Activated CD8-positive, alpha-beta T cell treated with anti-CD3 and anti-CD28 coated beads, Interleukin-2, amount 10 ng/mL, durations not matched to agents 7 days and 5 days (primary cell): ENCODE results near the gene SH3RF1. TPM values are rescaled to one million over a fixed set of nuclear protein-coding genes. Genes with fewer than 3 reads are reported as not detected.

Experiments used
- ATAC-seq: fragments of 150-1000 bp; cut with Tn5 transposase; one replicate; pipeline ENCODE4 v1.10.0; 2021; ENCODE audit warnings: moderate library complexity
- CTCF ChIA-PET: fragments of 350-600 bp; sonication (Branson Sonifier 250); formaldehyde crosslinking; loops from one replicate; lab custom pipeline; 2021; ENCODE audit warnings: antibody characterized with exemption; lab: Charles Lee
- POLR2A ChIA-PET: fragments of 350-600 bp; sonication (Branson Sonifier 250); formaldehyde crosslinking; loops from one replicate; lab custom pipeline; 2021; ENCODE audit warnings: antibody characterized with exemption; lab: Charles Lee
- DNase-seq: peaks from one replicate; pipeline ENCODE4 v3.0.0-alpha.2; 2020
- H3K27ac Mint-ChIP-seq: one replicate; pipeline ENCODE4 v1.8.0; 2021; ENCODE audit warnings: mild to moderate bottlenecking, mixed read lengths
- H3K27me3 Mint-ChIP-seq: one replicate; pipeline ENCODE4 v1.8.0; 2021; ENCODE audit warnings: low read depth, mixed read lengths
- H3K36me3 Mint-ChIP-seq: one replicate; pipeline ENCODE4 v1.8.0; 2021; ENCODE audit warnings: low read depth, mixed read lengths
- H3K4me1 Mint-ChIP-seq: one replicate; pipeline ENCODE4 v1.8.0; 2021; ENCODE audit warnings: low read depth, mixed read lengths
- H3K4me3 Mint-ChIP-seq: one replicate; pipeline ENCODE4 v1.8.0; 2021; ENCODE audit warnings: mild to moderate bottlenecking, mixed read lengths
- H3K9me3 Mint-ChIP-seq: one replicate; pipeline ENCODE4 v1.8.0; 2022; ENCODE audit warnings: mixed read lengths; ENCODE audit not compliant: insufficient read depth
- total RNA-seq, 2 experiments: library from RNA; stranded (reverse); gene quantifications; one replicate each; pipeline ENCODE4 v1.2.3, GENCODE V29; 2021

The SH3RF1 gene
- total RNA-seq, 2 experiments from 2014 or later: 0.08 to 0.18 TPM

DNA sequence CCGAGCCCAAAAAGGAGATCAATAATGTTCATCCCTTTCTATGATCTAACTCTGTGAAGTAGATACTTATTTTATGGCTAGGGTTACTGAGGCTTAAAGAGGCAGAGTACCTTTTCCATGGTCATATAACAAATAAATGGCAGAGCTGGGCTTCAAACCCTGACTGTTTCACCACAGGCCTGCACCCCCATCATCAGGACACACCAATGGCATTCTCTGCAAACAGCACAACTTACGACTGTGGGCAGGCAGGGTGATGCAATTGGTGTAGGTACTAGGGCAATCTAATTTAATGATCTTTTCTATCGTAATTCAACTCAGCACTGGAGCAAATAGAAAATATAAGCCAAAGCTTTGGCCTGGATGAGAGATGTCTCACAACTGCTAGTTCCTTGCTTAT lies 141.9 kb downstream of the SH3RF1 start:
- H3K36me3 Mint-ChIP-seq: no peaks in the 10 kb centered on the region
- H3K4me1 Mint-ChIP-seq: no peaks in the 10 kb centered on the region
- ChIA-PET CTCF (no interaction called here), POLR2A (no interaction called here)
- DNase-seq: no peak
- no peak overlapping the region for H3K4me3 Mint-ChIP-seq
- no peaks in the 10 kb centered on the region for H3K27me3 Mint-ChIP-seq
- ATAC-seq: no peak
- no peaks in the 10 kb centered on the region for H3K9me3 Mint-ChIP-seq
- no peak overlapping the region for H3K27ac Mint-ChIP-seq

DNA sequence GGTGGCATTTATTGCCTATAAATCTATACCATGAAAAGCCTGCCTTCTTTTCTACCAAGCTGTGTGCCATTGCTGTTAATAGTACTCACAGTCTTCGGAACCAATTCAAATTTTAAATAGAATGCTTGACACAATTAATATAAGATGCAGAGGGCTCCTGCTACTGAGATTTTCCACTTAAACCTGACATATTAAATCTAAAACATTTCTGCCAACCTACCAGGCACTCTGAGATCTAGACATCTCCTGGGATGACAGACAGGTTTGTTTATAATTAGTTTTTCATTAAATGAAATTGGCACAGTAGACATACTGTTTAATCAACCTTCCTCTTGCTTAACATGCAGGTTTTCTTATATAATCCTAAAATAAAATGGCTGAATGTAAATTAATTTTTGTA lies 143.4 kb downstream of the SH3RF1 start:
- Mint-ChIP-seq H3K4me3 (no peak overlapping the region), H3K9me3 (no peaks in the 10 kb centered on the region), H3K27me3 (no peaks in the 10 kb centered on the region), H3K36me3 (no peaks in the 10 kb centered on the region), H3K27ac (no peak overlapping the region), H3K4me1 (no peaks in the 10 kb centered on the region)
- no peak for ATAC-seq
- ChIA-PET CTCF (no interaction called here), POLR2A (no interaction called here)
- DNase-seq: no peak

GRCh38 chr4:169124661-169125060 lies 146.1 kb downstream of the SH3RF1 start:
- H3K4me3 Mint-ChIP-seq: no peak overlapping the region
- DNase-seq (no peak), ATAC-seq (no peak)
- ChIA-PET POLR2A (no interaction called here), CTCF (no interaction called here)
- no peaks in the 10 kb centered on the region for H3K36me3 Mint-ChIP-seq
- no peak overlapping the region for H3K27ac Mint-ChIP-seq
- no peaks in the 10 kb centered on the region for H3K27me3 Mint-ChIP-seq
- no peaks in the 10 kb centered on the region for H3K9me3 Mint-ChIP-seq
- no peaks in the 10 kb centered on the region for H3K4me1 Mint-ChIP-seq

DNA sequence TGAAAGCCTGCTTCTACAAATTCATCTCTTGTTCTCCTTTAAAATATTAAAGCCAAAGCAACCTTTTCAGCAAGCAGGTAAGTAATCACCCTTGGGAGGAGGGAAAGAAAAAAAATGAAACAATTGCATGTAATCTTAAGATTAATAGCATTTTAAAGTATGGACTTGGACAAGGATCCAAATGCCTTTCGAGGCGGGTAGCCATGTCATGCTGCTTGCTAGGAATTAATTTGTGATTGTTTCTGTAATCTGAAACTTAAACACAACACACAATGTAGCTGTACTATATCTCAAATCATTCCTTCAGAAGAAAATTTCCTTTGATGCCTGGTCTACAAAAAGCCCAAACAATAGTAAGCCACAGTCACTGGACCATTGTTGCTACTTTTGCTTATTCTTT lies 148.3 kb downstream of the SH3RF1 start:
- DNase-seq: no peak
- Mint-ChIP-seq H3K9me3 (no peaks in the 10 kb centered on the region), H3K4me3 (no peak overlapping the region), H3K27me3 (no peaks in the 10 kb centered on the region), H3K4me1 (no peaks in the 10 kb centered on the region), H3K36me3 (no peaks in the 10 kb centered on the region), H3K27ac (no peak overlapping the region)
- POLR2A ChIA-PET: no interaction called here
- no peak for ATAC-seq
- CTCF ChIA-PET: no interaction called here

- no peak overlapping the region for H3K4me3 Mint-ChIP-seq
- no peaks in the 10 kb centered on the region for H3K27me3 Mint-ChIP-seq
- ATAC-seq (no peak), DNase-seq (no peak)
- CTCF ChIA-PET: no interaction called here
- H3K27ac Mint-ChIP-seq: no peak overlapping the region
- no peaks in the 10 kb centered on the region for H3K36me3 Mint-ChIP-seq
- no peaks in the 10 kb centered on the region for H3K4me1 Mint-ChIP-seq
- POLR2A ChIA-PET: no interaction called here
- no peaks in the 10 kb centered on the region for H3K9me3 Mint-ChIP-seq
Measured at GRCh38 chr4:169121861-169122382, 148.8 kb downstream of the SH3RF1 start.

DNA sequence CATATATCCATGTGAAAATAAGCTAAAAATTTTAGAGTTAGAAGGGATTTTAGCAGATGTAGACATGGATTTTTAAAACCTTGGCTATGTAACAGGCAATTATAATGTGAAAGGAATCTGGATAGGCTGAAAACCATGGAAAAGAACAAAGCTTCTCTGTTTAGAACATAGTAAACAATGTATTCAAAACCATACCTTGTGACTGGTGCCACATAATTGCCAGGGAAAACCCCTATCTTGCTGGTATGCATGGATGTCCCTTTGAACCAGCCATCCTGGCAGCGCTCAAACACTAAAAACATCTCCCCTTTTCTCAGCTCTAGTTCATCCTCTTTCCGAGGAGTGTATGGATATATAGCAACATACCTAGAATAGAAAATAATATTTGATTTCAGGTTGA lies 150.1 kb downstream of the SH3RF1 start:
- Mint-ChIP-seq H3K36me3 (no peaks in the 10 kb centered on the region), H3K4me1 (no peaks in the 10 kb centered on the region), H3K27ac (no peak overlapping the region), H3K9me3 (no peaks in the 10 kb centered on the region), H3K27me3 (no peaks in the 10 kb centered on the region), H3K4me3 (no peak overlapping the region)
- CTCF ChIA-PET: no interaction called here
- POLR2A ChIA-PET: no interaction called here
- DNase-seq: no peak
- no peak for ATAC-seq

DNA sequence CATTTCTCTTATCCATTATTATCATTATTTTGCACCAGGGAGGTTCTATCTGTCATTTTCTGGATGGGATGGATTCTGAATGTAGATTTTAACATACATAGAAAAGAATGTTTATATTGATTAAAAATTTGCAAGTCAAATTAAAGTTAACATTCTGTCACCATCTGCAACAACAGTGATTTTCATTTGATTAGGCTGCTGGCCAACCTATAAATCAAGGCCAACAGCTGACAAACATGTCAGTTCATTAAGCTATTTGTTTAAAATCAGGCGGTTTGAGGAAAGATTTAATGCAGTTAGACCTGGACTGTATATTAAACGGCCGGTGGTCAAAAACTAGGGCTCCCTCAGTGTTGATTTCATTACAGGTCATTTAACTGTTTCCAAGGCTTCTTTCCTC lies 151.2 kb downstream of the SH3RF1 start:
- POLR2A ChIA-PET: no interaction called here
- CTCF ChIA-PET: no interaction called here

GRCh38 chr4:169117591-169118081 lies 153.1 kb downstream of the SH3RF1 start:
- H3K36me3 Mint-ChIP-seq: no peaks in the 10 kb centered on the region
- H3K4me3 Mint-ChIP-seq: no peak overlapping the region
- ChIA-PET CTCF (interaction anchor here (1.4 kb wide), 1 partner anchor 376 kb away, joined by 3 read pairs; no protein-coding TSS in a partner anchor), POLR2A (no interaction called here)
- DNase-seq (no peak), ATAC-seq (no peak)
- H3K9me3 Mint-ChIP-seq: no peaks in the 10 kb centered on the region
- H3K27ac Mint-ChIP-seq: no peak overlapping the region
- H3K27me3 Mint-ChIP-seq: no peaks in the 10 kb centered on the region
- no peaks in the 10 kb centered on the region for H3K4me1 Mint-ChIP-seq

More for the DNA sequence above, 151.2 kb downstream of the SH3RF1 start:
- no peak overlapping the region for H3K27ac Mint-ChIP-seq
- no peaks in the 10 kb centered on the region for H3K9me3 Mint-ChIP-seq
- H3K27me3 Mint-ChIP-seq: no peaks in the 10 kb centered on the region
- H3K4me1 Mint-ChIP-seq: no peaks in the 10 kb centered on the region
- no peak overlapping the region for H3K4me3 Mint-ChIP-seq
- H3K36me3 Mint-ChIP-seq: no peaks in the 10 kb centered on the region
- ATAC-seq (no peak), DNase-seq (no peak)

DNA sequence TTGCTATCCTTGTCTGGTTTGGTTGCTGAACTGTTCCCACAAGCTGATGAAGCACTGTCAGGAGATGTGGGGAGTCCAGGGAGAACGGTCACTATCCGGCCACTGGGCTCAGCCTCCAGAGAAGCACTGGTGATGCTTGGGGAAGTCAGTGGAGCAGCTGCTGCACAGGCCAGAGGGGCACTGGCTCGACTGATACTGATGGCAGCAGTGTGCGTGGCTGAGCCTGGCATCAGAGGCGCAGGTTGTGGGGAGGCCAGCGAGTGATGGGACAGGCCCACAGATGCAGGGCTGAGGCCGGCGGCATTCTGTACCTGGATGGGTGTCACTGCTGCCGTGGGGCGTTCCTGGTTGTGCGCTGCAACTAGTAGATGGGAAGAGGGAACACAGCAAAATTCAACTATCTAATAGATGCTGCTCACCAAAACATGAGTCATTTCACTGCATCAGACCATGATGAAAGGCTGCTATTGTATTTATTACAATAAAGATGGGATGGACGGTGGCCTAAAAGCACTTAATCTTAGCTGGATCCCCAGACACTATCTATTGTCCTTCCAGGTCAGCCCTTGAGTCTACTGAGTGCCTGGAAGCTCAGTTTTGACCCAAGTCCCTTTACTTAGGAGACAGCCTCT lies 154.4 kb downstream of the SH3RF1 start:
- Mint-ChIP-seq H3K36me3 (no peaks in the 10 kb centered on the region), H3K4me1 (no peaks in the 10 kb centered on the region), H3K27me3 (no peaks in the 10 kb centered on the region), H3K4me3 (no peak overlapping the region), H3K9me3 (no peaks in the 10 kb centered on the region), H3K27ac (no peak overlapping the region)
- ATAC-seq: no peak
- DNase-seq: no peak
- CTCF ChIA-PET: interaction anchor here (1.4 kb wide), 1 partner anchor 377 kb away, joined by 3 read pairs; no protein-coding TSS in a partner anchor
- POLR2A ChIA-PET: no interaction called here

DNA sequence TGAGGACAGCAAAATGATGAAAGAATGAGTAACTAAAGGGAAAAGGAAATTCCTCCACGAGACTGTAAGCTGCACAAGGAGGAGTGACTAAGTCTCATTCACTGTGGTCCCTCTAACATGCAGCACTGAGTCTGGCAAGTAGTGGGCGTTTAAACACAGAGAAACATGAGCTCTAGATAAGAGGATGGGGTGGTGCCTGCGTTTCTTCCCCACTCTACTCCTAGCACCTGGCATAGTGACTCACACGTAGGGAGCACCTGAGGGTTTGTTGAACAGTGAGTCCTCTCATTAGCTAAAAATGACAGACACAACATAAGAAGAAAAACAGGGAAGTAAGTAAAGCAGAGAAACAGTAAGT lies 154.9 kb downstream of the SH3RF1 start:
- no peaks in the 10 kb centered on the region for H3K4me1 Mint-ChIP-seq
- no peak overlapping the region for H3K27ac Mint-ChIP-seq
- H3K4me3 Mint-ChIP-seq: no peak overlapping the region
- H3K36me3 Mint-ChIP-seq: no peaks in the 10 kb centered on the region
- no peak for DNase-seq
- H3K27me3 Mint-ChIP-seq: no peaks in the 10 kb centered on the region
- CTCF ChIA-PET: no interaction called here
- no peaks in the 10 kb centered on the region for H3K9me3 Mint-ChIP-seq
- POLR2A ChIA-PET: no interaction called here
- no peak for ATAC-seq

- H3K27ac Mint-ChIP-seq: no peak overlapping the region
- H3K27me3 Mint-ChIP-seq: no peaks in the 10 kb centered on the region
- H3K36me3 Mint-ChIP-seq: no peaks in the 10 kb centered on the region
- H3K4me1 Mint-ChIP-seq: no peaks in the 10 kb centered on the region
- no peaks in the 10 kb centered on the region for H3K9me3 Mint-ChIP-seq
- ChIA-PET CTCF (no interaction called here), POLR2A (no interaction called here)
- no peak overlapping the region for H3K4me3 Mint-ChIP-seq
- ATAC-seq (no peak), DNase-seq (no peak)
Measured at GRCh38 chr4:169115144-169115896, 155.4 kb downstream of the SH3RF1 start.

- no peaks in the 10 kb centered on the region for H3K4me1 Mint-ChIP-seq
- no peaks in the 10 kb centered on the region for H3K27me3 Mint-ChIP-seq
- ChIA-PET CTCF (no interaction called here), POLR2A (no interaction called here)
- H3K27ac Mint-ChIP-seq: no peak overlapping the region
- H3K36me3 Mint-ChIP-seq: no peaks in the 10 kb centered on the region
- ATAC-seq: no peak
- H3K9me3 Mint-ChIP-seq: no peaks in the 10 kb centered on the region
- H3K4me3 Mint-ChIP-seq: no peak overlapping the region
- no peak for DNase-seq
Measured at GRCh38 chr4:169114341-169114974, 156.3 kb downstream of the SH3RF1 start.
